ENCODE results near the gene COL27A1. TPM values are rescaled to one million over a fixed set of nuclear protein-coding genes. Genes with fewer than 3 reads are reported as not detected.

Gene COL27A1
- total and polyA plus RNA-seq, 2 experiments from 2014 or later, result 44.6 to 47.0 TPM

DNA sequence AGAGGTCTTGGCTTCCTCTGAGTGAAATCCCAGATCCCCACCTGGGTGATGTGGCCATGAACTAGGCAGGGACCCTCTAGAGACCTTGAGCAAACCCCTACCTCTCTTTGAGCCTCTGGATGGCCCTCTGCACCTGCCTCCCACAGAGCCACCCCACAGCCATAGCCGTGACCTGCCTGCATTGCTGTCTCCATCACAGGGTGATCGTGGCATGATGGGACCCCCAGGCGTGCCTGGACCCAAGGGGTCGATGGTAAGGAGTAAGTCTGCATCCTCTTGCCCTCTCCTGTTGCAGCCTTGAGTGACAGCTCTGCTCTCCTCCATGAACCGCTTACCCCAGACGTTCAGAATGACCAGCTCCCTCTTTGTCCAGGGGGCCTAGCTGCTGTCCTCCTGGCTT, 97.1 kb downstream of the COL27A1 start:
- Histone ChIP-seq H3K79me2 (no peaks in the 10 kb centered on the region), H3K4me3 (no peak overlapping the region), H3K27me3 (no peaks in the 10 kb centered on the region), H3K9me2 (replicated peaks; ENCODE audit: insufficient read depth) (no peaks in the 10 kb centered on the region), H3K9me3 (ENCODE audit: low read depth) (no peaks in the 10 kb centered on the region), H4K20me1 (ENCODE audit: insufficient read depth, poor library complexity, severe bottlenecking) (no peaks in the 10 kb centered on the region), H3K27ac (no peak overlapping the region), H3K4me2 (no peak overlapping the region), H3K4me1 (ENCODE audit: insufficient read depth) (peaks cover 17% of the 10 kb centered on the region), H3K36me3 (replicated peaks; ENCODE audit: insufficient read depth, low read depth) (no peaks in the 10 kb centered on the region), H2AFZ (no peak overlapping the region)
- 91% methylated on average over 6 of the region's 6 CpGs for WGBS (ENCODE audit: low lambda C conversion rate, missing lambda C conversion rate)
- TF ChIP-seq EZH2phosphoT487 (IDR thresholded peaks at IDR 0.05; ENCODE audit: low read depth, severe bottlenecking, unreplicated experiment) (no peak), EZH2 (IDR thresholded peaks at IDR 0.05; ENCODE audit: borderline replicate concordance) (no peak)
- TF ChIP-seq, protein P1, sequence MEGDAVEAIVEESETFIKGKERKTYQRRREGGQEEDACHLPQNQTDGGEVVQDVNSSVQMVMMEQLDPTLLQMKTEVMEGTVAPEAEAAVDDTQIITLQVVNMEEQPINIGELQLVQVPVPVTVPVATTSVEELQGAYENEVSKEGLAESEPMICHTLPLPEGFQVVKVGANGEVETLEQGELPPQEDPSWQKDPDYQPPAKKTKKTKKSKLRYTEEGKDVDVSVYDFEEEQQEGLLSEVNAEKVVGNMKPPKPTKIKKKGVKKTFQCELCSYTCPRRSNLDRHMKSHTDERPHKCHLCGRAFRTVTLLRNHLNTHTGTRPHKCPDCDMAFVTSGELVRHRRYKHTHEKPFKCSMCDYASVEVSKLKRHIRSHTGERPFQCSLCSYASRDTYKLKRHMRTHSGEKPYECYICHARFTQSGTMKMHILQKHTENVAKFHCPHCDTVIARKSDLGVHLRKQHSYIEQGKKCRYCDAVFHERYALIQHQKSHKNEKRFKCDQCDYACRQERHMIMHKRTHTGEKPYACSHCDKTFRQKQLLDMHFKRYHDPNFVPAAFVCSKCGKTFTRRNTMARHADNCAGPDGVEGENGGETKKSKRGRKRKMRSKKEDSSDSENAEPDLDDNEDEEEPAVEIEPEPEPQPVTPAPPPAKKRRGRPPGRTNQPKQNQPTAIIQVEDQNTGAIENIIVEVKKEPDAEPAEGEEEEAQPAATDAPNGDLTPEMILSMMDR (IDR thresholded peaks at IDR 0.05; ENCODE audit: poor library complexity), result no peak
- no peak for DNase-seq (ENCODE audit: low spot score)

DNA sequence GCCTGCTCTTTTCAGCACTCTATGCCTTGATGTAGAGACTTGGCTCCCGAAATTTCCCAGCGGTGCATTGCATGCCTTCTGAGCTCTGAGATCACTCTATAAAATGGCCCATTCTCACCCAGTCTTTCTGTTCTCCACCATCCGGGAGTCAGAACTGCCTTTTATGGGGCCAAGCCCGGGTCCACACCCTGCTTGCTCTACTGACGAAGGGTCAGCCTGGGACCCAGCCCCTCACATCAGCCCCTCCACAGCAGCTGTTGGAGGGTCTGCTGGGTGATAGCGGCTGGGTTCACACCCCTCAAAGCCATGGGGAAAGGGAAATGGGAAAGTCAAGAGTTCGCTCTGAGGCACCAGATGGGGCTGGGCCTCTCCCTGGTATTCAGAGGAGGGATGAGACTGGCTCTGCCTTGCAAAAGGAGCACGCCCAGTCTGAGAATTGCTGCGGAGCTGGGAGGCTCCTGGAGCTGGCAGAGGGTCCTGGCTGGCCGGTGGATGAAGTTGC, 101.5 kb downstream of the COL27A1 start:
- no peaks in the 10 kb centered on the region for H3K27me3 ChIP-seq
- peaks cover 10% of the 10 kb centered on the region for H3K4me1 ChIP-seq (ENCODE audit: insufficient read depth)
- WGBS (ENCODE audit: low lambda C conversion rate, missing lambda C conversion rate), result 79% methylated on average over 10 of the region's 10 CpGs
- H4K20me1 ChIP-seq (ENCODE audit: insufficient read depth, poor library complexity, severe bottlenecking), result no peaks in the 10 kb centered on the region
- no peaks in the 10 kb centered on the region for H3K36me3 ChIP-seq (replicated peaks; ENCODE audit: insufficient read depth, low read depth)
- no peaks in the 10 kb centered on the region for H3K9me3 ChIP-seq (ENCODE audit: low read depth)
- no peak overlapping the region for H2AFZ ChIP-seq
- H3K4me2 ChIP-seq, result no peak overlapping the region
- no peaks in the 10 kb centered on the region for H3K79me2 ChIP-seq
- H3K27ac ChIP-seq, result no peak overlapping the region
- H3K4me3 ChIP-seq, result no peak overlapping the region
- H3K9me2 ChIP-seq (replicated peaks; ENCODE audit: insufficient read depth), result no peaks in the 10 kb centered on the region
- no peak for DNase-seq (ENCODE audit: low spot score)
- no peak for TF ChIP-seq EZH2 (IDR thresholded peaks at IDR 0.05; ENCODE audit: borderline replicate concordance)
- TF ChIP-seq EZH2phosphoT487 (IDR thresholded peaks at IDR 0.05; ENCODE audit: low read depth, severe bottlenecking, unreplicated experiment), result no peak
- TF ChIP-seq, protein P1 (IDR thresholded peaks at IDR 0.05; ENCODE audit: poor library complexity), result no peak

DNA sequence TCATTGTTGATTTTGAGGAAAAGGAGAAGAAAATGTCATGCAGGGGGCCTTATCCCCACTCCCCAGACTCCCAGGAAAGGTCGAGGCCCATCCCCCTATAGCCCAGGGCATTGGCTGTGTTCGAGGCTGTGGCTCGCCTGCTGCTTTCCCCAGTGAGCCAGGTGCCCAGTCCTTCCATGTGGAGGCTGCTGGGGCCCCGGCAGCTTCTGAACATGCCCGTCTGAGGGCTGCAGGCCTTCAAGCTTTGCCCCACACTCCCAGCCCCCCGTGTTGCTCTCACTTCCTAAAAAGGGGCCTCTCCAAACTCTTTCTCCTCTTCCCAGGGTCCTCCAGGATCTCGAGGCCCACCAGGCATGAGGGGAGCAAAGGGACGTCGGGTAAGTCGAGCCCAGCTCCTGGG, 102.9 kb downstream of the COL27A1 start:
- H3K4me3 ChIP-seq, result no peak overlapping the region
- peaks cover 10% of the 10 kb centered on the region for H3K4me1 ChIP-seq (ENCODE audit: insufficient read depth)
- no peak overlapping the region for H2AFZ ChIP-seq
- no peak for TF ChIP-seq EZH2phosphoT487 (IDR thresholded peaks at IDR 0.05; ENCODE audit: low read depth, severe bottlenecking, unreplicated experiment)
- TF ChIP-seq, protein P1 (IDR thresholded peaks at IDR 0.05; ENCODE audit: poor library complexity), result no peak
- no peak for TF ChIP-seq EZH2 (IDR thresholded peaks at IDR 0.05; ENCODE audit: borderline replicate concordance)
- no peaks in the 10 kb centered on the region for H3K27me3 ChIP-seq
- H4K20me1 ChIP-seq (ENCODE audit: insufficient read depth, poor library complexity, severe bottlenecking), result no peaks in the 10 kb centered on the region
- no peaks in the 10 kb centered on the region for H3K9me3 ChIP-seq (ENCODE audit: low read depth)
- no peak for DNase-seq (ENCODE audit: low spot score)
- H3K36me3 ChIP-seq (replicated peaks; ENCODE audit: insufficient read depth, low read depth), result no peaks in the 10 kb centered on the region
- WGBS (ENCODE audit: low lambda C conversion rate, missing lambda C conversion rate), result 99% methylated on average over 10 of the region's 10 CpGs
- no peaks in the 10 kb centered on the region for H3K79me2 ChIP-seq
- H3K27ac ChIP-seq, result no peak overlapping the region
- no peak overlapping the region for H3K4me2 ChIP-seq
- no peaks in the 10 kb centered on the region for H3K9me2 ChIP-seq (replicated peaks; ENCODE audit: insufficient read depth)
